H9 (cell line): ENCODE data around the gene ARHGAP27. TPM values are rescaled to one million over a fixed set of nuclear protein-coding genes. Genes with fewer than 3 reads are reported as not detected.

Source experiments
- DNase-seq: peaks from one replicate; pipeline ENCODE4 v3.0.0-alpha.2; 2017
- H2AFZ ChIP-seq: one replicate; pipeline ENCODE4 v1.6.1; 2013; ENCODE audit warnings: mild to moderate bottlenecking, low read length, control low read depth, moderate library complexity
- H2AK5ac ChIP-seq: 2 replicates; pipeline ENCODE4 v1.6.1; 2013; ENCODE audit warnings: low read length, control low read depth, mixed read lengths; ENCODE audit not compliant: insufficient read length
- H2BK120ac ChIP-seq: one replicate; pipeline ENCODE4 v1.6.1; 2013; ENCODE audit warnings: low read depth, mild to moderate bottlenecking, low read length, control low read depth, inconsistent platforms; ENCODE audit not compliant: poor library complexity, severe bottlenecking
- H2BK12ac ChIP-seq: 2 replicates; pipeline ENCODE4 v1.6.1; 2013; ENCODE audit warnings: low read length, control low read depth, mixed read lengths, low read depth; ENCODE audit not compliant: insufficient read length
- H2BK15ac ChIP-seq: 2 replicates; pipeline ENCODE4 v1.6.1; 2013; ENCODE audit warnings: low read depth, low read length, control low read depth
- H2BK20ac ChIP-seq: one replicate; pipeline ENCODE4 v1.6.1; 2013; ENCODE audit warnings: low read depth, mild to moderate bottlenecking, low read length, control low read depth, inconsistent platforms; ENCODE audit not compliant: poor library complexity, severe bottlenecking
- H2BK5ac ChIP-seq: 2 replicates; pipeline ENCODE4 v1.6.1; 2013; ENCODE audit warnings: low read length, control low read depth, mixed read lengths; ENCODE audit not compliant: insufficient read length
- H3K14ac ChIP-seq: 2 replicates; pipeline ENCODE4 v1.6.1; 2013; ENCODE audit warnings: low read length, control low read depth; ENCODE audit not compliant: insufficient read depth
- H3K18ac ChIP-seq: 2 replicates; pipeline ENCODE4 v1.6.1; 2013; ENCODE audit warnings: low read depth, mild to moderate bottlenecking, mixed read lengths, low read length, control low read depth; ENCODE audit not compliant: insufficient read length
- H3K23ac ChIP-seq: 2 replicates; pipeline ENCODE4 v1.6.1; 2013; ENCODE audit warnings: low read length, control low read depth, mixed read lengths, low read depth; ENCODE audit not compliant: insufficient read length
- H3K23me2 ChIP-seq: 2 replicates; pipeline ENCODE4 v1.6.1; 2013; ENCODE audit warnings: low read depth, mild to moderate bottlenecking, mixed read lengths, low read length, control low read depth; ENCODE audit not compliant: insufficient read length, poor library complexity, severe bottlenecking
- H3K27ac ChIP-seq: 2 replicates; pipeline ENCODE4 v1.5.1; 2013; ENCODE audit warnings: low read length, control low read depth, mixed read lengths, low read depth; ENCODE audit not compliant: insufficient read length
- H3K27me3 ChIP-seq: 2 replicates; pipeline ENCODE4 v1.6.1; 2013; ENCODE audit warnings: low read length, control low read depth, inconsistent platforms; ENCODE audit not compliant: insufficient read depth
- H3K4ac ChIP-seq: 2 replicates; pipeline ENCODE4 v1.6.1; 2013; ENCODE audit warnings: low read depth, mild to moderate bottlenecking, control low read depth, inconsistent platforms, low read length, moderate library complexity
- H3K4me1 ChIP-seq: 2 replicates; pipeline ENCODE4 v1.6.1; 2013; ENCODE audit warnings: low read length, control low read depth, inconsistent platforms; ENCODE audit not compliant: insufficient read depth
- H3K4me2 ChIP-seq: 2 replicates; pipeline ENCODE4 v1.6.1; 2013; ENCODE audit warnings: low read length, control low read depth, mixed read lengths; ENCODE audit not compliant: insufficient read length, insufficient read depth
- H3K56ac ChIP-seq: 2 replicates; pipeline ENCODE4 v1.6.1; 2013; ENCODE audit warnings: low read depth, mild to moderate bottlenecking, mixed read lengths, low read length, control low read depth; ENCODE audit not compliant: insufficient read length
- H3K79me1 ChIP-seq: 2 replicates; pipeline ENCODE4 v1.6.1; 2013; ENCODE audit warnings: low read depth, mild to moderate bottlenecking, moderate library complexity, low read length, control low read depth, inconsistent platforms; ENCODE audit not compliant: insufficient read depth, poor library complexity, severe bottlenecking
- H3K79me2 ChIP-seq: 2 replicates; pipeline ENCODE4 v1.6.1; 2013; ENCODE audit warnings: low read length, control low read depth, inconsistent platforms; ENCODE audit not compliant: insufficient read depth
- H3K9ac ChIP-seq: 2 replicates; pipeline ENCODE4 v1.6.1; 2013; ENCODE audit warnings: low read length, control low read depth, mixed read lengths; ENCODE audit not compliant: insufficient read length; ENCODE audit errors: extremely low read depth
- H3K9me3 ChIP-seq: one replicate; pipeline ENCODE4 v1.6.1; 2013; ENCODE audit warnings: low read depth, low read length, inconsistent platforms; ENCODE audit not compliant: control insufficient read depth
- H3T11ph ChIP-seq: one replicate; pipeline ENCODE4 v1.6.1; 2013; ENCODE audit warnings: mild to moderate bottlenecking, low read length, control low read depth, inconsistent platforms
- H4K20me1 ChIP-seq: one replicate; pipeline ENCODE4 v1.6.1; 2013; ENCODE audit not compliant: control insufficient read depth, insufficient read length, insufficient read depth
- H4K5ac ChIP-seq: 2 replicates; pipeline ENCODE4 v1.6.1; 2013; ENCODE audit warnings: low read depth, mild to moderate bottlenecking, mixed read lengths, low read length, control low read depth; ENCODE audit not compliant: insufficient read length
- H4K8ac ChIP-seq: replicated peaks from 2 replicates; pipeline ENCODE4 v1.6.1; 2013; ENCODE audit warnings: low read length, control low read depth, mixed read lengths, low read depth; ENCODE audit not compliant: insufficient read length
- H4K91ac ChIP-seq: 2 replicates; pipeline ENCODE4 v1.6.1; 2013; ENCODE audit warnings: low read depth, mild to moderate bottlenecking, moderate library complexity, mixed read lengths, low read length, control low read depth; ENCODE audit not compliant: insufficient read length
- H3K27ac Mint-ChIP-seq, 3 experiments: 2 replicates in 2 of 3; 3 replicates in 1 of 3; pipeline ENCODE4 v1.8.0; 2020 to 2021; ENCODE audit warnings: mixed read lengths in 3 of 3, mild to moderate bottlenecking in 1 of 3, moderate library complexity in 1 of 3
- H3K27me3 Mint-ChIP-seq: 2 replicates; pipeline ENCODE4 v1.8.0; 2021; ENCODE audit warnings: low read depth, mild to moderate bottlenecking, moderate library complexity, mixed read lengths
- H3K36me3 Mint-ChIP-seq, 3 experiments: 2 replicates in 2 of 3; 3 replicates in 1 of 3; pipeline ENCODE4 v1.8.0; 2020 to 2021; ENCODE audit warnings: low read depth in 3 of 3, mixed read lengths in 3 of 3; ENCODE audit not compliant: insufficient read depth in 1 of 3
- H3K4me1 Mint-ChIP-seq, 2 experiments: 2 replicates each; pipeline ENCODE4 v1.8.0; 2020; ENCODE audit warnings: mixed read lengths in 2 of 2
- H3K4me3 Mint-ChIP-seq, 2 experiments: 2 replicates in 1 of 2; 3 replicates in 1 of 2; pipeline ENCODE4 v1.8.0; 2020 to 2021; ENCODE audit warnings: mild to moderate bottlenecking in 2 of 2, mixed read lengths in 2 of 2, moderate library complexity in 1 of 2
- H3K9me3 Mint-ChIP-seq, 2 experiments: 2 replicates in 1 of 2; 3 replicates in 1 of 2; pipeline ENCODE4 v1.8.0; 2020; ENCODE audit warnings: mild to moderate bottlenecking in 2 of 2, mixed read lengths in 2 of 2, moderate library complexity in 1 of 2
- CTCF ChIP-seq: fragments of 200-600 bp; sonication (generic); conservative IDR thresholded peaks from 3 replicates; pipeline ENCODE4 v1.8.0; 2021; ENCODE audit warnings: antibody characterized with exemption, mild to moderate bottlenecking
- WGBS: extraction: QIAGEN DNeasy Blood & Tissue Kit; methylation state at CpG from one replicate; pipeline ENCODE4 v1.1.7; 2013; ENCODE audit warnings: missing lambda C conversion rate, low lambda C conversion rate, mixed read lengths; ENCODE audit not compliant: insufficient read length; ENCODE audit errors: extremely low coverage; 5-methylcytosine and 5-hydroxymethylcytosine counted together
- total RNA-seq: library from RNA; stranded (reverse); gene quantifications from 2 replicates; pipeline ENCODE4 v1.2.1, GENCODE V29; 2021

The ARHGAP27 gene
- total RNA-seq, 1 experiment from 2014 or later: 9.9 TPM

GRCh38 chr17:45370949-45371413, 61.7 kb downstream of the ARHGAP27 start:
- Histone ChIP-seq H2AFZ (no peak overlapping the region), H3K79me2 (no peaks in the 10 kb centered on the region; the same call in 1 of the 2 replicates), H3K4me2 (peak overlapping the region; percentile 16), H2BK5ac (no peak overlapping the region), H3K14ac (no peak overlapping the region), H3K9ac (no peak overlapping the region), H4K5ac (no peak overlapping the region), H3K27me3 (no peaks in the 10 kb centered on the region), H4K20me1 (no peaks in the 10 kb centered on the region), H3K79me1 (no peaks in the 10 kb centered on the region), H2BK120ac (no peak overlapping the region), H2BK12ac (peak overlapping the region; percentile 71), H4K8ac (no peak overlapping the region), H3K56ac (no peak overlapping the region), H2BK15ac (no peak overlapping the region), H3K9me3 (no peaks in the 10 kb centered on the region), H3K27ac (no peak overlapping the region), H4K91ac (no peak overlapping the region), H3K4me1 (peaks cover 9% of the 10 kb centered on the region; the same call in 1 of the 2 replicates), H3T11ph (no peak overlapping the region), H3K4ac (no peak overlapping the region), H3K18ac (peak overlapping the region; percentile 69), H2BK20ac (no peak overlapping the region), H3K23ac (no peak overlapping the region), H2AK5ac (no peak overlapping the region), H3K23me2 (peaks cover 3% of the 10 kb centered on the region)
- no peaks in the 10 kb centered on the region for H3K27me3 Mint-ChIP-seq
- H3K27ac Mint-ChIP-seq: peak overlapping the region in 2 of 3 experiments; percentile 49 to 88; a peak in 5 of 7 replicates
- no peak for TF ChIP-seq CTCF
- peak overlapping the region in 1 of 2 experiments; percentile 11; a peak in 1 of 5 replicates for H3K4me3 Mint-ChIP-seq
- WGBS: no CpG with 5 or more reads among the region's 8 CpGs
- DNase-seq: peak; percentile 30
- H3K9me3 Mint-ChIP-seq: no peaks in the 10 kb centered on the region
- no peaks in the 10 kb centered on the region for H3K36me3 Mint-ChIP-seq
- H3K4me1 Mint-ChIP-seq: peaks cover 47 to 51% of the 10 kb centered on the region in 2 experiments
